ENCODE measurements around the gene RCAN3.

Gene RCAN3

GRCh38 chr1:24558455-24558854, 55.8 kb downstream of the RCAN3 start:
- Mint-ChIP-seq H3K4me1 (ENCODE audit: low read depth) (peaks cover 19% of the 10 kb centered on the region), H3K27ac (no peak overlapping the region), H3K4me3 (no peak overlapping the region), H3K36me3 (ENCODE audit: low read depth) (no peaks in the 10 kb centered on the region), H3K27me3 (peaks cover 22% of the 10 kb centered on the region), H3K9me3 (no peaks in the 10 kb centered on the region)
- no peak for DNase-seq

- Mint-ChIP-seq H3K9me3 (no peaks in the 10 kb centered on the region), H3K4me3 (no peak overlapping the region), H3K27me3 (peaks cover 22% of the 10 kb centered on the region), H3K4me1 (ENCODE audit: low read depth) (peaks cover 19% of the 10 kb centered on the region), H3K36me3 (ENCODE audit: low read depth) (no peaks in the 10 kb centered on the region), H3K27ac (no peak overlapping the region)
- DNase-seq = no peak
Observed at GRCh38 chr1:24558902-24559791, 56.5 kb downstream of the RCAN3 start.

- Mint-ChIP-seq H3K27ac (no peak overlapping the region), H3K36me3 (ENCODE audit: low read depth) (no peaks in the 10 kb centered on the region), H3K4me3 (no peak overlapping the region), H3K27me3 (peaks cover 20% of the 10 kb centered on the region), H3K4me1 (ENCODE audit: low read depth) (peaks cover 18% of the 10 kb centered on the region), H3K9me3 (no peaks in the 10 kb centered on the region)
- no peak for DNase-seq
Observed at GRCh38 chr1:24560361-24560760, 57.7 kb downstream of the RCAN3 start.

- Mint-ChIP-seq H3K27me3 (peaks cover 3% of the 10 kb centered on the region), H3K9me3 (no peaks in the 10 kb centered on the region), H3K4me1 (ENCODE audit: low read depth) (peaks cover 8% of the 10 kb centered on the region), H3K36me3 (ENCODE audit: low read depth) (no peaks in the 10 kb centered on the region), H3K27ac (no peak overlapping the region), H3K4me3 (no peak overlapping the region)
- no peak for DNase-seq
Observed at GRCh38 chr1:24562625-24563024, 60.0 kb downstream of the RCAN3 start.

- Mint-ChIP-seq H3K4me1 (ENCODE audit: low read depth) (peaks cover 8% of the 10 kb centered on the region), H3K9me3 (no peaks in the 10 kb centered on the region), H3K27me3 (no peaks in the 10 kb centered on the region), H3K36me3 (ENCODE audit: low read depth) (no peaks in the 10 kb centered on the region), H3K4me3 (no peak overlapping the region), H3K27ac (no peak overlapping the region)
- DNase-seq = no peak
Observed at GRCh38 chr1:24564695-24565094, 62.1 kb downstream of the RCAN3 start.

GRCh38 chr1:24566236-24566867, 63.7 kb downstream of the RCAN3 start:
- DNase-seq = no peak

GRCh38 chr1:24567792-24568388, 65.3 kb downstream of the RCAN3 start:
- no peaks in the 10 kb centered on the region for H3K36me3 Mint-ChIP-seq (ENCODE audit: low read depth)
- H3K27ac Mint-ChIP-seq = no peak overlapping the region
- H3K9me3 Mint-ChIP-seq = no peaks in the 10 kb centered on the region
- H3K27me3 Mint-ChIP-seq = peaks cover 2% of the 10 kb centered on the region
- H3K4me3 Mint-ChIP-seq = no peak overlapping the region
- no peak for DNase-seq
- H3K4me1 Mint-ChIP-seq (ENCODE audit: low read depth) = peaks cover 13% of the 10 kb centered on the region

More at GRCh38 chr1:24566236-24566867, 63.7 kb downstream of the RCAN3 start:
- H3K4me3 Mint-ChIP-seq = no peak overlapping the region
- H3K9me3 Mint-ChIP-seq = no peaks in the 10 kb centered on the region
- H3K4me1 Mint-ChIP-seq (ENCODE audit: low read depth) = peaks cover 8% of the 10 kb centered on the region
- no peaks in the 10 kb centered on the region for H3K27me3 Mint-ChIP-seq
- H3K36me3 Mint-ChIP-seq (ENCODE audit: low read depth) = no peaks in the 10 kb centered on the region
- H3K27ac Mint-ChIP-seq = no peak overlapping the region

GRCh38 chr1:24568475-24568874, 65.8 kb downstream of the RCAN3 start:
- Mint-ChIP-seq H3K4me1 (ENCODE audit: low read depth) (peaks cover 13% of the 10 kb centered on the region), H3K4me3 (no peak overlapping the region), H3K36me3 (ENCODE audit: low read depth) (no peaks in the 10 kb centered on the region), H3K27ac (no peak overlapping the region), H3K9me3 (no peaks in the 10 kb centered on the region), H3K27me3 (peaks cover 2% of the 10 kb centered on the region)
- DNase-seq = no peak

GRCh38 chr1:24570265-24571125, 67.9 kb downstream of the RCAN3 start:
- Mint-ChIP-seq H3K27me3 (peaks cover 2% of the 10 kb centered on the region), H3K36me3 (ENCODE audit: low read depth) (no peaks in the 10 kb centered on the region), H3K27ac (no peak overlapping the region), H3K9me3 (no peaks in the 10 kb centered on the region), H3K4me3 (no peak overlapping the region), H3K4me1 (ENCODE audit: low read depth) (peaks cover 13% of the 10 kb centered on the region)
- DNase-seq = no peak

- no peak overlapping the region for H3K4me3 Mint-ChIP-seq
- H3K36me3 Mint-ChIP-seq (ENCODE audit: low read depth) = no peaks in the 10 kb centered on the region
- no peaks in the 10 kb centered on the region for H3K9me3 Mint-ChIP-seq
- peaks cover 6% of the 10 kb centered on the region for H3K4me1 Mint-ChIP-seq (ENCODE audit: low read depth)
- DNase-seq = no peak
- H3K27ac Mint-ChIP-seq = no peak overlapping the region
- peaks cover 2% of the 10 kb centered on the region for H3K27me3 Mint-ChIP-seq
Observed at GRCh38 chr1:24572301-24572700, 69.7 kb downstream of the RCAN3 start.

GRCh38 chr1:24575905-24576587, 73.4 kb downstream of the RCAN3 start:
- no peak overlapping the region for H3K27ac Mint-ChIP-seq
- no peak overlapping the region for H3K4me3 Mint-ChIP-seq
- no peaks in the 10 kb centered on the region for H3K9me3 Mint-ChIP-seq
- peaks cover 2% of the 10 kb centered on the region for H3K27me3 Mint-ChIP-seq
- DNase-seq = no peak
- H3K36me3 Mint-ChIP-seq (ENCODE audit: low read depth) = no peaks in the 10 kb centered on the region
- H3K4me1 Mint-ChIP-seq (ENCODE audit: low read depth) = peaks cover 4% of the 10 kb centered on the region

GRCh38 chr1:24578846-24579245, 76.2 kb downstream of the RCAN3 start:
- no peak for DNase-seq
- Mint-ChIP-seq H3K27ac (no peak overlapping the region), H3K4me1 (ENCODE audit: low read depth) (no peaks in the 10 kb centered on the region), H3K27me3 (no peaks in the 10 kb centered on the region), H3K4me3 (no peak overlapping the region), H3K36me3 (ENCODE audit: low read depth) (no peaks in the 10 kb centered on the region), H3K9me3 (no peaks in the 10 kb centered on the region)

- H3K27me3 Mint-ChIP-seq = no peaks in the 10 kb centered on the region
- no peak overlapping the region for H3K4me3 Mint-ChIP-seq
- H3K36me3 Mint-ChIP-seq (ENCODE audit: low read depth) = no peaks in the 10 kb centered on the region
- H3K4me1 Mint-ChIP-seq (ENCODE audit: low read depth) = no peaks in the 10 kb centered on the region
- H3K9me3 Mint-ChIP-seq = no peaks in the 10 kb centered on the region
- no peak for DNase-seq
- no peak overlapping the region for H3K27ac Mint-ChIP-seq
Observed at GRCh38 chr1:24580756-24581155, 78.1 kb downstream of the RCAN3 start.

- no peak for DNase-seq
Observed at GRCh38 chr1:24584171-24584647, 81.6 kb downstream of the RCAN3 start.

More at GRCh38 chr1:24584171-24584647, 81.6 kb downstream of the RCAN3 start:
- Mint-ChIP-seq H3K27me3 (no peaks in the 10 kb centered on the region), H3K36me3 (ENCODE audit: low read depth) (no peaks in the 10 kb centered on the region), H3K4me3 (no peak overlapping the region), H3K27ac (no peak overlapping the region), H3K4me1 (ENCODE audit: low read depth) (peaks cover 7% of the 10 kb centered on the region), H3K9me3 (no peaks in the 10 kb centered on the region)
